NCI-H526 treated with DMSO at 0.1 percent for 48 hours (cell line): ENCODE data around the gene GATA3.

Experiments used
- DNase-seq: peaks from one replicate; lab custom pipeline; 2025; lab: John Stamatoyannopoulos, UW

Gene GATA3

DNA sequence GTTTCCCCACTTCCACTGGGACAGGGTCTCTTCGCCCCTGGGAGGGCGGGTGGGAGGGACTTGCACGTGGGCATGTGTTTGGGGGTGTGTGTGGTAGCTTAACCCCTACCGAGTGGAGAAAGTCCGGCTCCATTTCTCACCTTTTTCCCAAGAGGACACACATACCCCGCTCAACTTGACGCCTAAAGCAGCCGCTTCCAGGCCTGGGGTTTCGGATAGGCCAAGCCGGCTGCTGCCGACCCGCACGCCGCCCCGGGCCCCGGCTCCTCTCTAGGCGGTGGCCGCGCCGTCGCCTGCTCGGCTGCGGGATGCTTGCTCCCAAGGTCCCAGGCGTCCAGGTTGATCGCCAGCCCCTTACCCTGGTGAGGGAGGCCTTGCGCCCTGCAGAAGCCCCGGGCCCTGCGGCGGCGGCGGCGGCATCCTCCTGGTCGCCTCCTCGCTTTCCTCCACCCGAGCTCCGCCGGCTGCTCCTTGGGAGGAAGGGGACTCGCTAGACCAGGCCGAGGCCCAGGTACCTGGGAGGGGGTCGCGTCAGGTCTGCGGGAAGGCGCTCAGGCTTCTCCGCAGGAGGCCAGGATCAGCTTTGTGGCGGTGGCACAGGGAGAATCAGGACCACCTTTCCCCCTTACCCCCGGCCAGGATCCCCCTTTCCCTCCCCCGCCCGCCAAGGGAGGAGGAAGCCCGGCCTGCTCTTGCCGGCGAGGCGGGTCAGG, 3.2 kb upstream of the GATA3 start:
- DNase-seq: no peak

DNA sequence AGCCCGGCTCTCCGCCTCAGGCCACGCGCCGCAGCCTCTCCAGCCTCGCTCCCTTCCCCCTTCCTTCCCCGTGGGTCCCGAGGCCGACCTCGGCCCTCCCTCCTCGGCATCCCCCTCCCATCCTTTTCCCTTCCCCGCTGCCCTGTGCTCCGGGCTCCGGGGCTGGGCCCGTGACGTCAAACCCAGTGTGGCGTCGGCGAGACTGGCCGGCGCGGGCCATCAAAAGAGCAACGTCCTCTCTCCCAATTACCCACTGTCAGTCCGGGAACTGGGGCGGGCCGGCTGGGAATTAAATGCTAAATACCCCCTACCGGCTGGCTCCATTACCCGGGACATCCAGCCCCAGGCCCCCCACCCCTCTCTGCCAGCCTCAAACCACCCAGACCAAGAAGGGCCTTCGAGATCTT, 2.6 kb upstream of the GATA3 start:
- DNase-seq: no peak

GRCh38 chr10:8052341-8052955, 2.0 kb upstream of the GATA3 start:
- no peak for DNase-seq

DNA sequence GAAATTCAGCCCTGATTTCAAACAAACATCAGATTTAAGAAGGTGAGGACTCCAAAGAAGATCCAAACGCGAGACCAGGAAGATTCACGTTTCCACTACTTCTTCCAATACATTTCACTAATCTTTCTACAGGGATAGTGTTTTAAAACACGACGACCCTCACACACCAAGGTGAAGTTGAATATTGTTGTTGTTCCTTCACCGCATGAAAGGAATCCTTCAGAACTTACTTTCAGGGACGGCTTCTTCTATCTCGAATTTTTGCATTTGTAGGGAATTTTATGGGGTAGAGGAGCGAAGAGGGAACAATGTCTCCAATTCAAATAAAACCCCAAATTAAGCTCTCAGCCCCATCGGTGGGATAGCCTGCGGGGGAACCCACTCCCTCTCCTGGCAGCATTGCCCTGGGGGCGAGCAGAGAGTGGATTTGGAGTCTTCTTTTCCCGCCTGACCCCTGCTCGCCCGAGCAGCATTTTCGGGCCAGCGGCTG, 1.5 kb upstream of the GATA3 start:
- DNase-seq: no peak

GRCh38 chr10:8053446-8054243, 843 bp upstream of the GATA3 start:
- DNase-seq: peak; percentile 37

DNA sequence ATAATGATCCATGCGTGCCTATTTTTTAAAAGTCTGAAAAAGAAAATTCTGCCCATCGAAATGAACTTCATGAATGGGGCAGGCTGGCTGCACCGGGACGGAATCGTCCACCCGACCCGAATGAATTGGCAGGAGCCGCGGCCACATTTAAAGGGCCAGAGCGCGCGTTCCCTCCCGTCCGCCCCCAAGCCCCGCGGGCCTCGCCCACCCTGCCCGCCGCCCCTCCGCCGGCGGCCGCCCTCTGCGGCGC, 319 bp upstream of the GATA3 start:
- DNase-seq: no peak

DNA sequence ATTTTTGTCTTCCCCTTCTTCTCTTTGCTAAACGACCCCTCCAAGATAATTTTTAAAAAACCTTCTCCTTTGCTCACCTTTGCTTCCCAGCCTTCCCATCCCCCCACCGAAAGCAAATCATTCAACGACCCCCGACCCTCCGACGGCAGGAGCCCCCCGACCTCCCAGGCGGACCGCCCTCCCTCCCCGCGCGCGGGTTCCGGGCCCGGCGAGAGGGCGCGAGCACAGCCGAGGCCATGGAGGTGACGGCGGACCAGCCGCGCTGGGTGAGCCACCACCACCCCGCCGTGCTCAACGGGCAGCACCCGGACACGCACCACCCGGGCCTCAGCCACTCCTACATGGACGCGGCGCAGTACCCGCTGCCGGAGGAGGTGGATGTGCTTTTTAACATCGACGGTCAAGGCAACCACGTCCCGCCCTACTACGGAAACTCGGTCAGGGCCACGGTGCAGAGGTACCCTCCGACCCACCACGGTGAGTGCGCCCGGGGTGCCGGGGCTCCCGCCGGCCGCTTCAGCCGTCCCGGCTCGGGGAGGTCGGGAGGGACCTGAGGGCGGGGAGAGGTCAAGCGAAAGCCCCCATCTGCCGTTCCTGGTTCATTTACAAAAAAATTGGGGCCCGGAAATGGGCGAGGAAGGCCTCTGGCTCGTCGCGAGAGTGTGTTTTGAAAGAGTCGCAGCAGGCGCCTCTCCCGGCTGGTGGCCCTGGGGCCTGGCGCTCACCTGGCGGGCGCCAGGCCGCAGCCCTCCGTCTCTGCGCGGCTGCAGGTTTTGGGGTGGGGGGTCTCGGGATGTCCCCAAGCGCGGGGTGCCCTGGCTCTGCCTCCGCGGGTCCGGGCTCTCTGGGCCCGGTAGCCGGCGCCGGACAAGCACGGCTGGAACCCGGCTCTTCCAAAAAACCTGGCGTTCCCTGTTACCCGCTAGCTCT, 1.2 kb downstream of the GATA3 start:
- DNase-seq: no peak

DNA sequence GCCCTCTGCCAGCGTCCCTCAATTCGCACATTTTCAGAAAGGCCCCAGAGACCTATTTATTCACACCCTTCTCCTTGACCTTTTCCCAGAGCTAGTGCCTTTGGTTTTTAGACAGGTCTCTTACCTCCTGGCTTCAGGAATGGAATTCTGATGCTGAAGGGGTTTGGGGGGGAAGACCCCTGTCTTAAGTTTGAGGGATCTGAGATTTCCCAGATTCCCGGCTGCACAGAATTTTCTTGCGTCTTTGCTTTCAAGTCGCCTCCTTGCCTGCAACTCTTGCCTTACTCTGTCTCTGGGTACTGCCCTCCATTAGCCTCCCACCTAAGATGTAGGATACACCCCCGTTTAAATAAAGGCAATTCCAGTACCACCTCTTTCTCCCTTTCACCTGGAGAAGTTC, 1.9 kb downstream of the GATA3 start:
- no peak for DNase-seq

- no peak for DNase-seq
These were observed 2.4 kb downstream of the GATA3 start for GRCh38 chr10:8056871-8057331.

DNA sequence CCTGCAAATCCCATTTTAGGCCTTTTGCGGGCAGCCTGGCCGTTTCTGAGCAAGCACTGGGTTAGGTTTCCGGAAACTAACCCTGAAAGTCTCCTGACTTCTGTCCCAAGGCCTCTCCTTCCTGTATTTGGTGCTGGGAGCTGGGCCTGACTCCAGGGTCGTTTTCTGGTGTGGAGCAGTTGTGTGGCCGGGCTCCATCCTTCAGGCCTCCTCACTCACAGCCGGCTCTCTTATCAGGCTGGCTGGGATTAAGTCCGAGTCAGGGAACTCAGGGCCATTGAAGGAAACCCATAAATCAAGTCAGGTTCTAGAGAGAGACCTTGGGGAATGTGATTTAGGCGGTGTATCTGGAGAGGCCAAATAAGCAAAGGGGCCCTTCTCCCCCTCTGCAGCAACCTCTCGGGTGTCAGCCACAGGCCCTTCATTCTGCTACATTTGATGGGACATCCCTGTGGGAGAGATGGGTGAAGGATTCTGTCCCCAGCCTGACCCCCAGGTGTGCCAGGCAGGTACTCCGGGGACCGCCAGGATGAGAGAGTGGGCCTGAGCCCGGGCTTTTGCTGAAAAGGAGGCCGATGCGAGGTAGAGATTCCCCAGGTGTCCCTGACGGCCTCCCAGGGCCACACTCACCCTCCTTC, 3.3 kb downstream of the GATA3 start:
- no peak for DNase-seq

DNA sequence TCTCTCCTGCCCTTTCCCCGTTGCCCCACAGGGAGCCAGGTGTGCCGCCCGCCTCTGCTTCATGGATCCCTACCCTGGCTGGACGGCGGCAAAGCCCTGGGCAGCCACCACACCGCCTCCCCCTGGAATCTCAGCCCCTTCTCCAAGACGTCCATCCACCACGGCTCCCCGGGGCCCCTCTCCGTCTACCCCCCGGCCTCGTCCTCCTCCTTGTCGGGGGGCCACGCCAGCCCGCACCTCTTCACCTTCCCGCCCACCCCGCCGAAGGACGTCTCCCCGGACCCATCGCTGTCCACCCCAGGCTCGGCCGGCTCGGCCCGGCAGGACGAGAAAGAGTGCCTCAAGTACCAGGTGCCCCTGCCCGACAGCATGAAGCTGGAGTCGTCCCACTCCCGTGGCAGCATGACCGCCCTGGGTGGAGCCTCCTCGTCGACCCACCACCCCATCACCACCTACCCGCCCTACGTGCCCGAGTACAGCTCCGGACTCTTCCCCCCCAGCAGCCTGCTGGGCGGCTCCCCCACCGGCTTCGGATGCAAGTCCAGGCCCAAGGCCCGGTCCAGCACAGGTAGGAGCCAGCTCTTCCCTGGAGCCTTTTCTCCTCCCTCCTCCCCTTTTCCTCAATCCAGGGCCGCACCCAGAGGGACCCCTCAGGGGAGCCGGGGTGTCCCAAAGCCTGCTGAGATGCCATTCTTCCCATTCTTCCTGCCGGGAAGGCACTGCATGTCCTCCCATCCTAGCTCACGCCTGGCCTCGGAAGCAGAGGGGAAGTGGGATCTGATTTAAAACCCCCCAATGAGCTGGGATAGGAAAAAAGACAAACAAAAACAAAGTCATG, 4.0 kb downstream of the GATA3 start:
- no peak for DNase-seq

GRCh38 chr10:8059191-8059936, 4.9 kb downstream of the GATA3 start:
- DNase-seq: no peak

DNA sequence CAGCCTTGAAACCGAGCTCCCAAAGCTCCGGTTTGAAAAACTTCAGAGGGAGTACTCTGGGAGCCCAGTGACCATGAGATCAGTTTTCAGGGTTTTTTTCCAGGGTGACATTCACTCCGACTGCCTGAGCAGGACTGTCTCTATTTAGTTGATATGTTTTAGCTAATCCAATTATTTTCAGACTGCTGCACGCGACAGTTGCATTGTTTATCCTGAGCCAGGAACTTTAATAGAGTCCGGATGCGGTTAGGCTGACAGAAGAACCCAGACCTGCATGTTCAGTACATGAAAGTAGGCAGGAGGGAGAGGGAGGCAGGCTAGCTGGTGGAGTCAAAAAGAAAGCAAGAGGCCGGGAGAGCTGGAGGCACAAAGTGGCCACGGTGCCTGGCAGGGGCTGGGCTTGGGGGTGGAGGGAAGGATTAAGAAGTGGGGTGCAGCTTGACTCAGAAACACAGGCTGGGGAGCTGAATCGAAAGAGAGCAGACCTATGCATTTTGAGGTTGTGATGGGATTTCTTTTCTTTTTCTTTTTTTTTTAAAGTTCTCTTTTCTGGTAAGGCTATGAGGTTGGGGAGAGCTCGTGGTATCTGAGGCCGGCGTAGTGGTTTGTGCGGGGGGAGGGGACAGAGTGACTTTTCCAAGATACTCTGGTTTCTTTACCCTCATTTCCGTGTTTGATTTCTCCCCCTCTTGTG, 5.7 kb downstream of the GATA3 start:
- DNase-seq: no peak

DNA sequence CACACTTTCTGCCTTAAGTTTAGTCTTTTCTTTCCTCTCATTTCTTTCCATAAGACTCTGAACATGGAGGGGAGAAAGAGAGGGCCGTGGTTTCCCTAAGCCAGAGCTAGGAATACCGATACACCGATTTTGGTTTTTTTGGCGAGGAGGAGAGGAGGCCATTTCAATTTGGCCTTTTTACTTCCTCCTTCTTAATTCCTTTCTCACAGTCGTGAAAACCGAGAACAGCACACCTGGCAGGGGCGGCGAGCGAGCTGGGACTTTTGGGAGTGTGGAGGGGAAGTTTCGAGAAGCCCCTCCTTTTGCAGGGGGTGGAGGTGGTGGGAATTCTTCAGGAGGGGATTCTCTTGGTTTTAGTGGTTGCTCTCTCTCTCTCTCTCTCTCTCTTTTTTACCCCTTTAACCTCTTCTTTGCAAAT, 6.2 kb downstream of the GATA3 start:
- no peak for DNase-seq

DNA sequence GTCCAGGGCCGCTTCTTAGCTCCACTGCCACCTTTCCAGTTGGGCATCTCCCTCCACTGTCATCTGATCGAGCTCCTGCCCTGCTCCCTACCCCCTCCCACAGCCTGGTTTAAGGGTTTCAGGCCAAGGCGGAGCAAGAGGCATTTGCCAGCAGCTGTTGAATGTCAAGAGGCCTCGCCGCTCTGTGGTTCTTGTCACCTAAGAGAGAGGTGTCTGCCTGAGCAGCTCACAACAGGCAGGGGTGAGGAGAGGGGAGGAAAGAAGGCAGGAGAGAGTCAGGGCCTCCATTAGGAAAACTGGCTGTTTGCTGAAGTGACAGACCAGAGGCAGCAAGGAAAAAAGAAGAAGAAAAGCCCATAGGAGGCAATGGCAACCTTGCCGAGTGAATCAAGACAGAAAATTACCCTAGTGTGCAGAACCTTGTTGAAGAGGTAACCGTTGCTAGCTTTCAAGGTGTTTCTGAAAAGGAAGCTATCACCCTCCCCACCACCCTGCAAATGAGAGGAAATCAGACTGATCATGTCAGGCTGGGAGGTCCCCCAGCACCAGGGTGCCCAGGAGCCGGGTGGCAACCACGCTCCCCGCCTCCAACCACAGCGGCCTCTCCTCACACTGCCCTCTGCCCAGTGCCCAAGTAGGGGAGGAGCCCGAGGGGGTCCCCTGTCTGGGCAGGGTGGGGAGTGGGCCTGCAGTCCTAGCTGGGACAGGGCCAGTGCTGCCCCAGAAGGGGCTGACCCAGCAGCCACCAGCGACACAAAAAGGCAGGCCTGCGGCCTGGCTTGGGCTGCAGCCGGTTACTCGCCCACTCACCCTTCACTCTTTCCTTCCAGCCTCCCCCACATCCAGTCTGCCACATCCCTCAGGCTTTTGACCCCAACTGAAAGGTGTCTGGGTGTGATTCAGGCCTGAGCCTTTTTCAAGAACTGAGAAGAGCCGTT, 7.1 kb downstream of the GATA3 start:
- DNase-seq: no peak

DNA sequence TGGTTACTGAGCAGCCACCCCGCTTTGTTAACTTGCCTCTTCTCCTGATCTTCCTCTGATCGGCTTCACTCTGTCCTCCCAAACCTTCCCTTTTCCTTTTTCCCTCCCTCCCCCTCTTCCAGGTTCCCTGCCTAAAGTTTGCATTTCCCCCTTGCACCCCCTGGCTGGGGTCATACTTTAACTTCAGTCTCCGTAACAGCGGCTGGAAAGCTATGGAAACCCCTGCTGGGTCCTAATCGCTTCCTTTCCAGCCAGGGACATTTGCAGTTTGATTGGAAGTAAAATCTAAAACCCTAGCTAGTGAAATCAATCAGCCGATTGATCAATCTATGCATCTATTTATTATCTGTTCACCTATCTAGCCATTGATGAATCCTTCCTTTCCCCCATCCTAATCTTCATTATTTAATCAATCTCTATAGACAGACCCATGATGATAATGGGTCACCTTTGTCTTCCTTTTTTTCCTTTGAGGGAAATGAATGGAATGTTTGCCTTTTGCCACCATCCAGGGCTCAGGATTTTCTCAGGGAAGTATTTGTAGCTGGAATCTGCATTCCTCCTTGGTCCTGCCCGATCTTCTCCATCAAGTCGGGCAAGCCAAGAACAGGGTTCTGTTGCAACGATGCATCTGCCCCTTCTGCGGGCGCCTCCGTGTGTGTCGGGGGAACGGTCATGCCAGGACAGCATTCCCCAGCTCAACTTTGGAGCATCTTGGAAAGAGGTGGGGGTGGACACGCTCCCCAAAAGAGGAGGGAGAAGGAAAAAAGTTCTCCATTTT, 8.8 kb downstream of the GATA3 start:
- no peak for DNase-seq

DNA sequence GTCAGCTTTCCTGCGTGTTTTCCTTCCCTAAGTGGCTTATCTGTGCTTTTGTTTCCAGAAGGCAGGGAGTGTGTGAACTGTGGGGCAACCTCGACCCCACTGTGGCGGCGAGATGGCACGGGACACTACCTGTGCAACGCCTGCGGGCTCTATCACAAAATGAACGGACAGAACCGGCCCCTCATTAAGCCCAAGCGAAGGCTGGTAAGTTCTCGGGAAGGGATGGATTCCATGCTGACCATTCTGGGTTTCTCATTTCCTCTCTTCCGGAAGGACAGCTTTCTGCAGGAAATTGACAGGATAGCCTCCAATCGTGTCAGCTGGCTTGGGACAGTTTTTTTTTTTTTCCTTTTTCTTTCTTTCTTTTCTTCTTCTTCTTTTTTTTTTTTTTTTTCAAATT, 9.4 kb downstream of the GATA3 start:
- no peak for DNase-seq
